ENCODE data around the gene CBL.
"Not testable (repeated sequence)": the region's sequence is repeated elsewhere in the genome, so short reads cannot be mapped to it uniquely, and the experiment has no call there.

CBL gene

DNA sequence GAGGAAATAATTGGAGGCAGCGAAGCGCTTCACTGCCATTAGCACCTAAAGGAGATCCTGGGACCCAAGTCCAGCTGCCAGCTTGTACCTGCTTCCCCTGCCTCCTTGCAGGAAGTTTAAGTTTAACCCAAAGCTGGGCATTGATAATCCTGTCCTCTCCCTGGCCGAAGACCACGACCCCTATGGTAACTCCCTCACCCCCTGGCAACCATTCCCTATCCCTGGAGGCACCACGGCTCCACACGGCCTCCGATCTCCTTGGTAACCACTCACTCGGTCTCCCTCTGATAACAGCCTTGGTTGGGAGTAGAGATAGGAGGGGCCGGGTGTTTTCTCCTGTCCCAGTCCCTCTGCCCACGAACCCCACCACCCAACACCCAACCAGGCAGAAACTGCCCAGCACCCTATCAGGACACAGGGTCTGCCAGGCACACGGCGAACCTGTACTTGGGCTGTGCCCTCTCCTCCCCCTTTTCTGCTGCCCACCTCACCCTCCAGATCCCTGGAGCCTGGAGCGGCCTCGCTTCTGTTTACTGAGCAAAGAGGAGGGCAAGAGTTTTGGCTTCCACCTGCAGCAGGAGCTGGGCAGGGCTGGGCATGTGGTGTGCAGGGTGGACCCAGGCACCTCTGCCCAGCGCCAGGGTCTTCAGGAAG, 20.0 kb upstream of the CBL start:
- no peak for DNase-seq

DNA sequence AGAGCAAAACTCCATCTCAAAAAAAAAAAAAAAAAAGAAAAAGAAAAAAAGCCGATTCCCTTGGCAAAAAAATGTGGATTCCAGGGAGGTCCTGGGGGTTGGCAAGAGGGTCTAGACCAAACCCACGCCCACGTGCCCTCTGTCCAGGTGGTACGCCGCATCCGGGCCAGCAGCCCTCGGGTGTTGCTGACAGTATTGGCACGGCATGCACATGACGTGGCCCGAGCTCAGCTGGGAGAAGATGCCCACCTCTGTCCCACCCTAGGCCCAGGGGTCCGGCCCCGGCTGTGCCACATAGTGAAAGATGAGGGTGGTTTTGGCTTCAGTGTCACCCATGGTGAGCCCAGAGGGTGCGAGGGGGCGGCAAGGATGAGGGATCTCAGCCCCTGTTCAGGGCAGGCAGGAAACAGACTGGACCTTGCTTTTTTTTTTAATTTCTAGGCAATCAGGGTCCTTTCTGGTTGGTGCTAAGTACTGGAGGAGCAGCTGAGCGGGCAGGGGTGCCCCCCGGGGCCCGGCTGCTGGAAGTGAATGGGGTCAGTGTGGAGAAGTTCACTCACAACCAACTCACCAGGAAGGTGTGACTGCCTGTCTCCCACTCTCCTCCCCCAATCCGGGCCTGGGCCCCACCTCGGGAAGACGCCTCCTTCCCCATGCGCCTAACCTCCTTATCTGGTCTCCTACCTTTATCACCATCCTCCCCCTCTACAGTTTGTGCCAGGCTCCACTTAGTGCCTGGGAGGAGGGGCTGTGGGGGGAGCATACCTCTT, 18.8 kb upstream of the CBL start:
- DNase-seq, result no peak

- no peak for DNase-seq
Measured at GRCh38 chr11:119188067-119188466, 18.1 kb upstream of the CBL start.

DNA sequence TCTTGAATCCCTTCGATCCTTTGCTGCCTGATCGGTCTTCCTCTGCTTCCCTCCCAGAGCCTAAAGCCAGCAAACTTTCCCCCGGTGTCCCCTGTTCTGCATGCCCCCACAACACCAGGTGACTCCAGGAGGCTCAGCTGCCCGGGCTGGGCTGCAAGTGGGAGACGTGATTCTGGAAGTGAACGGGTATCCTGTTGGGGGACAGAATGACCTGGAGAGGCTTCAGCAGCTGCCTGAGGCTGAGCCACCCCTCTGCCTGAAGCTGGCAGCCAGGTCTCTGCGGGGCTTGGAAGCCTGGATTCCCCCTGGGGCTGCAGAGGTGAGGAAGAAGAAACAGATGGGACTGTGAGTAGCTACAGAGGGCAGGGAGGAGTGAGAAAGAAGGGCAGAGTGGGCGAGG, 17.3 kb upstream of the CBL start:
- no peak for DNase-seq

DNA sequence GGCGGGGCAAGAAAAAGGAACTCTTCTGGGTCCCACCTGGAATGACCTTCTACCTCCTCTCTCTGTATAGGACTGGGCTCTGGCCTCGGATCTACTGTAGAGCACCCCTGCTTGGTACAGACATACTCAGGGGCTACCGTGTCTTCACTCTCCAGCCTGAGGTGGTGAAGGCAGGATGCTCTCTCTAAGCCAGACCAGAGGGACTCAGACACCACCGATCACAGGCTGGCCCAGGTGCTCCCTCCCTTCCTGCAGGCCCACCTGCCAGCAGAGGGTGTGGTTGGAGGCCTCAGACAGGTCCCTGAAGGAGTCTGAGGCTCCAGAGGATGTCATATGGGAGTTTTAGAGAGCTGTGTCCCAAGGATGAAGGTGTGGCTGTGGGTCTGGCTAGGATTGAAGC, 16.7 kb upstream of the CBL start:
- DNase-seq, result no peak

DNA sequence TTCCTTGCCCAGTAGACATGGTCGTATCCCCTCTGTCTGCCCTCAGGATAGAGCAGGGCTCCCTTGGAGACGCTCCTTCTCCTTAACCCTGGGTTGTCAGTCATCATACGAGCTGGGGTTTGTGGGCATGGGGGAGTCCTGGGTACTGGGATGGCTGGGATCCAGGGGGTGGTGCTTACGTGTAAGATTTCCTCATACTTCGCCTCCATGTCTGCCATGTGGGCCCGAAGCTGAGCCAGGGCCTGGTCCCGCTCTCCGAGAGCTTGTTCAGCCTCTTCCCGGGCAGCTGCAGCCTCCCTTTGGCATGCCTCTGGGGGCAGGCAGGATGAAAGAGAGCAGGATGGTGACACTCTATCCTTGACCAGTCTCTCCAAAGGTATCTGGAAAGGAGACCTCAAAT, 15.6 kb upstream of the CBL start:
- no peak for DNase-seq

DNA sequence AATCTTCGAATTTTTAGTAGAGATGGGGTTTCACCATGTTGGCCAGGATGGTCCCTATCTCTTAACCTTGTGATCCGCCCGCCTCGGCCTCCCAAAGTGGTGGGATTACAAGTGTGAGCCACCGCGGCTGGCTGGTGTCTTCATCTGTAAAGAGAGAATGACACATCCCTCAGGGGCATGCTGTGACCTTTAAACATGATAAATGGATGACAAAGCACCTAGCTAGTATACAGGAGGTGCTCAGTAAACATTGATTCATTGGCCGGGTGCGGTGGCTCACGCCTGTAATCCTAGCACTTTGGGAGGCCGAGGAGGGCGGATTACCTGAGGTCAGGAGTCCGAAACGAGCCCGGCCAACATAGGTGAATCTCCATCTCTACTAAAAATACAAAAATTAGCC, 14.9 kb upstream of the CBL start:
- not testable (repeated sequence) for DNase-seq

GRCh38 chr11:119192111-119192510, 14.0 kb upstream of the CBL start:
- DNase-seq, result no peak

DNA sequence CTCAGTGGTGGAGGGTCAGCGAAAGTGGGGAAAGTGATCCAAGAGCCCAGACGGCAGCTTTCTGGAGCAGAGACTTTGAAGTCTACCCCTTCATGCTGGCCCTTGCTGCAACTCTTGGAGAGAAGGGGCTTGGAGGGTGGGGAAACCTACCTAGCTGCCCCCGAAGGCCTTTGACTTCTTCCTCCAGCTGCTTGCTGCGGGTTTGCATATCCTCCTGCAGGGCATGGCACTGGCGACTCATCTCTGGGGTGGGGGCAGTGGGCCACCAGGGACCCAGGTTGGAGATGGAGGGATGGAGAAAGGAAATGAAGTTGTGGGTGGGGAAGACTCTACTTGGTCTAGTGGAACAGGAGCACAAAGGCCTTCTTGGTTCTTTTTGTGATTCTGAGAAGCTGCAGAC, 13.1 kb upstream of the CBL start:
- DNase-seq, result no peak

DNA sequence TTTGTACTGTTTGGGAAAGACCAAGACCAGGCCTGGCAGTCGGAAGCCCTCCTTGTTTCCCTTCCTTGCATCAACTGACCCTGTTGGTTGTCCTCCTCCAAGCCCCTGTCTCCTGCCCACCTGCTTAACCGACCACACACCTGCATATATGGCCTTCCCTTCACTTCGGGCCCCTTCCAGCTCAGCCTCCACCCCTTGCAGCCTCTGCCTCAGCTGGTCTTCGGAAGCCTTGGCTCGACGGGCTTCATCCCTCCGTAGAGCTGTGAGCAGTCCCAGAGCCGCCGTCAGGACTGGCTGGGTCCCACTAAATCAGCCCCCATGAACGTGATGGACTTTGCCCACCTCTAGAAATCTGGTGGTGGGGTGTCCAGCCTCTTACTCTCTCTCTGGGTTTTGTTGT, 12.5 kb upstream of the CBL start:
- DNase-seq, result no peak

GRCh38 chr11:119194811-119195440, 11.2 kb upstream of the CBL start:
- no peak for DNase-seq

DNA sequence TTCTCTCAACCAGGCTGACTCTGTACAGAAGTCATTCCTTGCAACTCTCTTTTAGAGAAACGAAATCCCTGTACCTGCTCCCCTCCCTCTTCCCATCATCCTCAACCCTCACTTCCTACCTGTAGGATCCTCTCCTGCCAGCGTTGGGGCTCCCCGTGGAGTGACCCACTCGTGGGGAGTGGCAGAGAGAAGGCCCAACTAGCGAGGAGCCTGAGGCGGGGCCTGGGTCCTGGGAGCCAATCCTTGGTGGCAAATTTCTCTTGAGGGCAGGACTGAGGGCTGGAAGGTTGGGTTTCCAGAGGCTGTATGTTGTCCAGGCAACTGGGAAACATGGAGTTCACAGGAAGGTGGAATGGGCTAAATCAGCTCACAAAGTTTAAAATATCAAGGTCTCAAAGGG, 10.5 kb upstream of the CBL start:
- DNase-seq, result no peak

GRCh38 chr11:119196833-119197483, 9.2 kb upstream of the CBL start:
- DNase-seq, result peak; percentile 51

DNA sequence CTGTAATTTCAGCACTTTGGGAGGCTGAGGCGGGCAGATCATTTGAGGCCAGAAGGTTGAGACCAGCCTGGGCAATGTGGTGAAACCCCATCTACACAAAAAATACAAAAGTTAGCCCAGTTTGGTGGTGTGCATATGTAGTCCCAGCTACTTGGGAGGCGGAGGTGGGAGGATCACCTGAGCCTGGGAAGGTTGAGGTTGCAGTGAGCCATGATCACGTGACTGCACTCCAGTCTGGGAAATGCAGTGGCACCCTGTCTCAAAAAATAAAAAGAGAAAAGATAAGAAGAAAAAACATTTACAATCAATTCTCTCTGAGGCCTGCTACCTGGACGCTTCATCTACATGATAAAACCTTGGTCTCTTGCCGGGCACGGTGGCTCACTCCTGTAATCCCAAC, 7.2 kb upstream of the CBL start:
- no peak for DNase-seq

DNA sequence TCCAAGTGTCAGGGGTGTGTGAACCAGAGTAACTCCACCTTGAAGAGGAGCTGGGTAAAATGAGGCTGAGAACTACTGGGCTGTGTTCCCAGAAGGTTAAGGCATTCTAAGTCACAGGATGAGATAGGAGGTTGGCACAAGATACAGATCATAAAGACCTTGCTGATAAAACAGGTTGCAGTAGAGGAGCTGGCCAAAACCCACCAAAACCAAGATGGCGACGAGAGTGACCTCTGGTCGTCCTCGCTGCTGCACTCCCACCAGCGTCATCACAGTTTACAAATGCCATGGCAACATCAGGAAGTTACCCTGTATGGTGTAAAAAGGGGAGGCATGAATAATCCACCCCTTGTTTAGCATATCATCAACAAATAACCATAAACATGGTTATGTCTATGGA, 4.9 kb upstream of the CBL start:
- not testable (repeated sequence) for DNase-seq

- DNase-seq, result no peak
Measured at GRCh38 chr11:119202554-119202953, 3.6 kb upstream of the CBL start.

DNA sequence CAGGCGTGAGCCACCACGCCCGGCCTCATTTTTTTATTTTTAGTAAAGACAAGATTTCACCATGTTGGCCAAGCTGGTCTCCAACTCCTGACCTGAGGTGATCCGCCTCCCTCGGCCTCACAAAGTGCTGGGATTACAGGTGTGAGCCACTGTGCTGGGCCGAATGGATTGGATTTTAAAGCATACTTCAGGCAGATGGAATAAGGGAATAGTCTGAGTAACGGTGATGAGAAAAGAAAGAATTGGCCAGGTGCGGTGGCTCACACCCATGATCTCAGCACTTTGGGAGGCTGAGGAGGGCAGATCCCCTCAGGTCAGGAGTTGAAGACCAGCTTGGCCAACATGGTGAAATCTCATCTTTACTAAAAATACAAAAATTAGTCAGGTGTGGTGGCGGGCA, 2.1 kb upstream of the CBL start:
- DNase-seq, result no peak

DNA sequence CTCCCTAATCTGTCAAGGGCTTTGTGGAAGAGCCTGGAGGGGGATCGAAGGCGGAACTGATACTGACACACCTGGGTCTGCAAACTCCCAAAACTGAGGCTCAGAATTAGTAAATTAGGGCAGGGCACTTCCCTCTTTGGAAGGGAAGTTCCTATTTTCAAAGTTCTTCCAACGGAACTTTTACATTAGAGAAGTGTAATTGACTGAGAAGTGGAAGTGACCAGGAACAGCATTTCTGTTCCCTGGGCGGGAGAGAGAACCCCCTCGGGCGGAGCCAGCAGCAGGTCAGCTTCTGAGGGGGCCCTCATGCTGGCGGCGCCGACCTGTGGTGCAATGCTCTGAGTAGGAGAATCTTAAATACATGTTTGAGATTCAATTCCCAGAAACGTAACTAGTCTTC, 1.1 kb upstream of the CBL start:
- no peak for DNase-seq

DNA sequence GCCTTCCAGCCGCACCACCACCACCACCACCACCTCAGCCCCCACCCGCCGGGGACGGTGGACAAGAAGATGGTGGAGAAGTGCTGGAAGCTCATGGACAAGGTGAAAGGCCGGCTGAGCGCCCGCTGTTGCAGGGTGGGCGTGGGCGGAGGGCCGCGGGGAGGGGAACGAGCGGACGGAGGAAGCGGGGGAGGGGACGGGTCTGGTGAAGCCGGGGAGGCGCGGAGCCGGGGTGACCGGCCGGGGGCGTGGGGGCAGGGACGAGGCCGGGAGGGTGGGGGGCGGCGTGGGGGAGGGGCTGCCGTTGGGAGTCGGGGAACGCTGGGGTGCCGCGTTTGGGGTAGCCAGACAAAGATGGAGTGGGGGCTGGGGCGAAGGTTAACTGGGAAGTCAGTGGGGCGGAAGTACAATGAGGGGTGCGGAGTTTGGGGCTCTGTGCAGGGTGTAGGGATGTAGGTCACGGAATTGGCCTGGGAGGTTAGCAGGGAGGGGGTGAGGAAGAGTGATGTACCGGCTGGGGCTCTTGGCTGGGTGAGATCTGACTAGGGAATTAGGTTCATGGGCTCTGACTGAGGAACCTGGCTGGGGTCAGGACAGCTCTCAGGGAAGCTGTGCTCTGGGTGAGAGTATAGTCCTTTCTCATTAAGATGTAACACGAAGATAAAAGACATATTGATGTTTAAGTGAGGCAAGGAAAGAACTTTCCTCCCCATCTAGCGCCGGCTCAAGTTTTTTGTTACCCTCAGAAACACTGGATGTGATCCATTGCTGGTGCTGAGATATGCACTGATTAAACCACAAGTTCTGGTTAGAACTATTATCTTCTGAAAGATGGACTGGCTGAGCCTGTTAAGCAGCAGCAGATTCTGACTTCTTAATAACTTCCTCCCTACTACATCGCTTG, 624 bp downstream of the CBL start:
- DNase-seq, result peak; percentile 54

GRCh38 chr11:119207415-119207960, 1.3 kb downstream of the CBL start:
- DNase-seq, result no peak

DNA sequence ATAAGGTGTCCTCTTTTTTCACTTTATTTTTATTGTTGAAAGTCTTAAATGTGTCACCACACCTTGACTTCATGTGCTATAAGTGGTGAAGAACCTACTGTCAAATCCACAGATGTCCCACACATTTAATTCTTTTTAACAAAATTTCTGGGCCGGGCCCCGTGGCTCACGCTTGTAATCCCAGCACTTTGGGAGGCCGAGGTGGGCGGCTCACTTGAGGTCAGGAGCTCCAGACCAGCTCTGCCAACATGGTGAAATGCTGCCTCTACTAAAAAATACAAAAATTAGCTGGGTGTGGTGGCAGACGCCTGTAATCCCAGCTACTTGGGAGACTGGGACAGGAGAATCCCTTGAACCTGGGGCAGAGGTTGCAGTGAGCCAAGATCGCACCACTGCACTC, 3.0 kb downstream of the CBL start:
- no peak for DNase-seq

DNA sequence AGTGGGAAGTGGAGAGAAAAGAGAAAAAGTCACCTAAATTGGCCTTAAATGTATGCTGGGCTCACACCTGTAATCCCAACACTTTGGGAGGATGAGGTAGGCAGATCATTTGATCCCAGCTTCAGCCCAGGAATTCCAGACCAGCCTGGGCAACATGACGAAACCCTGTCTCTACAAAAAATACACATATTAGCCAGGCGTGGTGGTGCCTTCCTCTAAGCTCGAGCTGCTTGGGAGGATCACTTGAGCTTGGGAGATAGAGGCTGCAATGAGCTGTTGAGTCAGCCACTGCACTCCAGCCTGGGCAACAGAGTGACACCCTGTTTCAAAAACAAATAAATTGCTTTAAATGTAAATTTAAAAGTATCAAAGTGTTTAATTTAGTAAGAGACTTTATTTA, 3.9 kb downstream of the CBL start:
- no peak for DNase-seq
